HEK293 (cell line): Measurements from ENCODE around the gene SFN.
A peak's percentile ranks its signal among the peaks of the same experiment; 100 is the strongest.

Source experiments
- EGR2 ChIP-seq: fragments of 450-650 bp; formaldehyde crosslinking; IDR thresholded peaks from 2 replicates; pipeline ENCODE4 v1.5.1; 2016; ENCODE audit warnings: low read depth, missing biosample characterization, missing genetic modification characterization
- FEZF1 ChIP-seq: fragments of 450-650 bp; formaldehyde crosslinking; IDR thresholded peaks from 2 replicates; pipeline ENCODE4 v1.5.1; 2016; ENCODE audit warnings: missing biosample characterization, missing genetic modification characterization
- OVOL3 ChIP-seq: fragments of 450-650 bp; formaldehyde crosslinking; IDR thresholded peaks from 2 replicates; pipeline ENCODE4 v1.5.1; 2016; ENCODE audit warnings: missing biosample characterization, missing genetic modification characterization
- PRDM10 ChIP-seq: fragments of 450-650 bp; formaldehyde crosslinking; IDR thresholded peaks from 2 replicates; pipeline ENCODE4 v1.5.1; 2016; ENCODE audit warnings: missing biosample characterization, missing genetic modification characterization
- SALL2 ChIP-seq: fragments of 450-650 bp; formaldehyde crosslinking; IDR thresholded peaks from 2 replicates; pipeline ENCODE4 v1.5.0; 2017; ENCODE audit warnings: missing biosample characterization, mild to moderate bottlenecking, missing genetic modification characterization, borderline replicate concordance
- SP3 ChIP-seq: fragments of 450-650 bp; formaldehyde crosslinking; IDR thresholded peaks from 2 replicates; pipeline ENCODE4 v1.5.1; 2016; ENCODE audit warnings: missing biosample characterization, missing genetic modification characterization
- TCF7L2 ChIP-seq: IDR thresholded peaks from 2 replicates; pipeline ENCODE4 v1.6.1; 2011; ENCODE audit warnings: low read depth, mild to moderate bottlenecking, inconsistent platforms, low read length, moderate library complexity, borderline replicate concordance
- ZIC2 ChIP-seq: fragments of 450-650 bp; formaldehyde crosslinking; IDR thresholded peaks from 2 replicates; pipeline ENCODE4 v1.5.1; 2016; ENCODE audit warnings: missing biosample characterization, missing genetic modification characterization
- ZNF112 ChIP-seq: fragments of 450-650 bp; formaldehyde crosslinking; IDR thresholded peaks from 2 replicates; pipeline ENCODE4 v1.5.0; 2017; ENCODE audit warnings: missing biosample characterization, missing genetic modification characterization
- ZNF140 ChIP-seq: fragments of 450-650 bp; formaldehyde crosslinking; IDR thresholded peaks from 2 replicates; pipeline ENCODE4 v1.5.1; 2016; ENCODE audit warnings: missing biosample characterization, missing genetic modification characterization
- ZNF16 ChIP-seq: fragments of 450-650 bp; formaldehyde crosslinking; IDR thresholded peaks from 2 replicates; pipeline ENCODE4 v1.5.1; 2016; ENCODE audit warnings: low read depth, missing biosample characterization, missing genetic modification characterization
- ZNF2 ChIP-seq: fragments of 450-650 bp; formaldehyde crosslinking; IDR thresholded peaks from 2 replicates; pipeline ENCODE4 v1.5.1; 2016; ENCODE audit warnings: missing biosample characterization, missing genetic modification characterization
- ZNF350 ChIP-seq: fragments of 450-650 bp; formaldehyde crosslinking; IDR thresholded peaks from 2 replicates; pipeline ENCODE4 v1.5.0; 2017; ENCODE audit warnings: missing biosample characterization, mild to moderate bottlenecking, missing genetic modification characterization
- ZNF398 ChIP-seq: fragments of 450-650 bp; formaldehyde crosslinking; IDR thresholded peaks from 2 replicates; pipeline ENCODE4 v1.5.1; 2017; ENCODE audit warnings: missing biosample characterization, missing genetic modification characterization
- ZNF473 ChIP-seq: fragments of 450-650 bp; formaldehyde crosslinking; IDR thresholded peaks from 2 replicates; pipeline ENCODE4 v1.5.1; 2017; ENCODE audit warnings: missing biosample characterization, missing genetic modification characterization
- ZNF561 ChIP-seq: fragments of 450-650 bp; IDR thresholded peaks from 2 replicates; pipeline ENCODE4 v1.5.1; 2018; ENCODE audit warnings: missing biosample characterization, missing genetic modification characterization, borderline replicate concordance
- ZNF626 ChIP-seq: fragments of 450-650 bp; sonication (Bioruptor Pico); formaldehyde crosslinking; IDR thresholded peaks from 2 replicates; pipeline ENCODE4 v1.5.1; 2018; ENCODE audit warnings: missing biosample characterization, missing genetic modification characterization, inconsistent platforms
- ZNF639 ChIP-seq: fragments of 450-650 bp; formaldehyde crosslinking; IDR thresholded peaks from 2 replicates; pipeline ENCODE4 v1.5.1; 2016; ENCODE audit warnings: missing biosample characterization, missing genetic modification characterization
- ZNF654 ChIP-seq: fragments of 450-650 bp; formaldehyde crosslinking; IDR thresholded peaks from 2 replicates; pipeline ENCODE4 v1.5.1; 2016; ENCODE audit warnings: low read depth, missing biosample characterization, missing genetic modification characterization
- ZNF658 ChIP-seq: fragments of 450-650 bp; formaldehyde crosslinking; IDR thresholded peaks from 2 replicates; pipeline ENCODE4; 2016; ENCODE audit warnings: missing biosample characterization, missing genetic modification characterization
- ZNF707 ChIP-seq: fragments of 450-650 bp; formaldehyde crosslinking; IDR thresholded peaks from 2 replicates; pipeline ENCODE4 v1.5.1; 2016; ENCODE audit warnings: missing biosample characterization, missing genetic modification characterization
- ZNF76 ChIP-seq: fragments of 450-650 bp; formaldehyde crosslinking; IDR thresholded peaks from 2 replicates; pipeline ENCODE4; 2016; ENCODE audit warnings: low read depth, missing biosample characterization, missing genetic modification characterization, borderline replicate concordance
- ZNF791 ChIP-seq: fragments of 450-650 bp; formaldehyde crosslinking; IDR thresholded peaks from 2 replicates; pipeline ENCODE4 v1.5.1; 2016; ENCODE audit warnings: missing biosample characterization, missing genetic modification characterization
- TF ChIP-seq, protein P1 (sequence below): fragments of 450-650 bp; formaldehyde crosslinking; IDR thresholded peaks from 2 replicates; pipeline ENCODE4 v1.5.1; 2016; ENCODE audit warnings: missing biosample characterization, missing genetic modification characterization
- TF ChIP-seq, protein P2 (sequence below): fragments of 450-650 bp; formaldehyde crosslinking; IDR thresholded peaks from 2 replicates; pipeline ENCODE4 v1.5.1; 2016; ENCODE audit warnings: missing biosample characterization, missing genetic modification characterization
- TF ChIP-seq, protein P3 (sequence below): fragments of 450-650 bp; formaldehyde crosslinking; IDR thresholded peaks from 2 replicates; pipeline ENCODE4 v1.5.1; 2016; ENCODE audit warnings: missing biosample characterization, missing genetic modification characterization
- TF ChIP-seq, protein P4 (sequence below): fragments of 450-650 bp; formaldehyde crosslinking; IDR thresholded peaks from 2 replicates; pipeline ENCODE4 v1.5.1; 2016; ENCODE audit warnings: missing biosample characterization, missing genetic modification characterization

The SFN gene

DNA sequence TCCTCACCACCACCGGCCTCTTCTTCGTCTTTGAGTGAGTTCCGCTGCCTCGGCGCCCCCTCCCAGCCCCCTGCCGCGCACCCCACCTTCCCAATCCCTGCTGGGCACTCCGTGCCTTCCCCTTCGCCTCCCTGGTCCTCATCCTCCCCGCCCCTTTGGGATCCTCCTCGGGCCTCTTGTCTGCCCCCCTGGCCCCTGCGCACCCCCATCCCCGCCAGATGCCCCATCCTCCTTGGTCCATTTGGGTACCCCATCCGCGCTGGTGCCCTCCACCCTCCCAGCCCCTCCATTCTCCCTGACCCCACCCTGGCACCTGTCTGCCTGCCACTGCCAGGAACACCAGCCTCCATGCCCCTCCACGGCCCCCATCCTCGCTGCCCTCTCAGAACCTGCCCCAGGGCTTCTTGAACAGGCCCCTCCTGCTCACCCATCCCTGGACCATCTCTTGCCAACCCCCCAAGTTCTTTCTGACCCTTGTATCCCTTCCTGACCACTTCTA, 35.8 kb upstream of the SFN start (continued):
- no peak for TF ChIP-seq PRDM10 (tag by site-specific recombination)
- no peak for TF ChIP-seq ZNF398 (tag by site-specific recombination)
- TF ChIP-seq ZNF76: no peak
- no peak for TF ChIP-seq ZNF350 (tag by site-specific recombination)
- TF ChIP-seq EGR2 (tag by site-specific recombination): no peak
- no peak for TF ChIP-seq ZNF16
- TF ChIP-seq, protein P1, sequence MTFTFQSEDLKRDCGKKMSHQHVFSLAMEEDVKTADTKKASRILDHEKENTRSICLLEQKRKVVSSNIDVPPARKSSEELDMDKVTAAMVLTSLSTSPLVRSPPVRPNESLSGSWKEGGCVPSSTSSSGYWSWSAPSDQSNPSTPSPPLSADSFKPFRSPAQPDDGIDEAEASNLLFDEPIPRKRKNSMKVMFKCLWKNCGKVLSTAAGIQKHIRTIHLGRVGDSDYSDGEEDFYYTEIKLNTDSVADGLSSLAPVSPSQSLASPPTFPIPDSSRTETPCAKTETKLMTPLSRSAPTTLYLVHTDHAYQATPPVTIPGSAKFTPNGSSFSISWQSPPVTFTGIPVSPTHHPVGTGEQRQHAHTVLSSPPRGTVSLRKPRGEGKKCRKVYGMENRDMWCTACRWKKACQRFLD (tag by site-specific recombination): no peak
- TF ChIP-seq SALL2 (tag by site-specific recombination): no peak
- no peak for TF ChIP-seq ZNF561 (tag by site-specific recombination)
- TF ChIP-seq TCF7L2: no peak
- no peak for TF ChIP-seq SP3
- no peak for TF ChIP-seq OVOL3 (tag by site-specific recombination)
- no peak for TF ChIP-seq ZNF707 (tag by site-specific recombination)
- no peak for TF ChIP-seq ZNF112 (tag by site-specific recombination)
- TF ChIP-seq ZNF654 (tag by site-specific recombination): no peak
- TF ChIP-seq, protein P2, sequence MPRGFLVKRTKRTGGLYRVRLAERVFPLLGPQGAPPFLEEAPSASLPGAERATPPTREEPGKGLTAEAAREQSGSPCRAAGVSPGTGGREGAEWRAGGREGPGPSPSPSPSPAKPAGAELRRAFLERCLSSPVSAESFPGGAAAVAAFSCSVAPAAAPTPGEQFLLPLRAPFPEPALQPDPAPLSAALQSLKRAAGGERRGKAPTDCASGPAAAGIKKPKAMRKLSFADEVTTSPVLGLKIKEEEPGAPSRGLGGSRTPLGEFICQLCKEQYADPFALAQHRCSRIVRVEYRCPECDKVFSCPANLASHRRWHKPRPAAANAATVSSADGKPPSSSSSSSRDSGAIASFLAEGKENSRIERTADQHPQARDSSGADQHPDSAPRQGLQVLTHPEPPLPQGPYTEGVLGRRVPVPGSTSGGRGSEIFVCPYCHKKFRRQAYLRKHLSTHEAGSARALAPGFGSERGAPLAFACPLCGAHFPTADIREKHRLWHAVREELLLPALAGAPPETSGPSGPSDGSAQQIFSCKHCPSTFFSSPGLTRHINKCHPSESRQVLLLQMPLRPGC (tag by site-specific recombination): no peak
- TF ChIP-seq ZIC2 (tag by site-specific recombination): peak; percentile 65
- TF ChIP-seq ZNF2: no peak
- no peak for TF ChIP-seq ZNF473
- no peak for TF ChIP-seq ZNF140 (tag by site-specific recombination)
- TF ChIP-seq, protein P3, sequence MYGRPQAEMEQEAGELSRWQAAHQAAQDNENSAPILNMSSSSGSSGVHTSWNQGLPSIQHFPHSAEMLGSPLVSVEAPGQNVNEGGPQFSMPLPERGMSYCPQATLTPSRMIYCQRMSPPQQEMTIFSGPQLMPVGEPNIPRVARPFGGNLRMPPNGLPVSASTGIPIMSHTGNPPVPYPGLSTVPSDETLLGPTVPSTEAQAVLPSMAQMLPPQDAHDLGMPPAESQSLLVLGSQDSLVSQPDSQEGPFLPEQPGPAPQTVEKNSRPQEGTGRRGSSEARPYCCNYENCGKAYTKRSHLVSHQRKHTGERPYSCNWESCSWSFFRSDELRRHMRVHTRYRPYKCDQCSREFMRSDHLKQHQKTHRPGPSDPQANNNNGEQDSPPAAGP (tag by site-specific recombination): peak; percentile 17; the same call in 1 of the 2 replicates
- no peak for TF ChIP-seq FEZF1
- TF ChIP-seq ZNF626 (tag by site-specific recombination): no peak
- TF ChIP-seq, protein P4, sequence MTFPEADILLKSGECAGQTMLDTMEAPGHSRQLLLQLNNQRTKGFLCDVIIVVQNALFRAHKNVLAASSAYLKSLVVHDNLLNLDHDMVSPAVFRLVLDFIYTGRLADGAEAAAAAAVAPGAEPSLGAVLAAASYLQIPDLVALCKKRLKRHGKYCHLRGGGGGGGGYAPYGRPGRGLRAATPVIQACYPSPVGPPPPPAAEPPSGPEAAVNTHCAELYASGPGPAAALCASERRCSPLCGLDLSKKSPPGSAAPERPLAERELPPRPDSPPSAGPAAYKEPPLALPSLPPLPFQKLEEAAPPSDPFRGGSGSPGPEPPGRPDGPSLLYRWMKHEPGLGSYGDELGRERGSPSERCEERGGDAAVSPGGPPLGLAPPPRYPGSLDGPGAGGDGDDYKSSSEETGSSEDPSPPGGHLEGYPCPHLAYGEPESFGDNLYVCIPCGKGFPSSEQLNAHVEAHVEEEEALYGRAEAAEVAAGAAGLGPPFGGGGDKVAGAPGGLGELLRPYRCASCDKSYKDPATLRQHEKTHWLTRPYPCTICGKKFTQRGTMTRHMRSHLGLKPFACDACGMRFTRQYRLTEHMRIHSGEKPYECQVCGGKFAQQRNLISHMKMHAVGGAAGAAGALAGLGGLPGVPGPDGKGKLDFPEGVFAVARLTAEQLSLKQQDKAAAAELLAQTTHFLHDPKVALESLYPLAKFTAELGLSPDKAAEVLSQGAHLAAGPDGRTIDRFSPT (tag by site-specific recombination): peak; percentile 59; the same call in 1 of the 2 replicates
- TF ChIP-seq ZNF639 (tag by site-specific recombination): no peak
- no peak for TF ChIP-seq ZNF791 (tag by site-specific recombination)
- no peak for TF ChIP-seq ZNF658 (tag by site-specific recombination)
